Nephron (organoid): ENCODE measurements around the gene KRT2.
A peak's percentile ranks its signal among the peaks of the same experiment; 100 is the strongest.

ENCODE experiments used
- H3K27ac Mint-ChIP-seq, 3 experiments: 2 replicates each; pipeline ENCODE4 v1.8.0; 2020; ENCODE audit warnings: mixed read lengths in 3 of 3, mild to moderate bottlenecking in 2 of 3, moderate library complexity in 1 of 3
- H3K27me3 Mint-ChIP-seq: 2 replicates; pipeline ENCODE4 v1.8.0; 2021; ENCODE audit warnings: low read depth, mild to moderate bottlenecking, moderate library complexity, mixed read lengths
- H3K36me3 Mint-ChIP-seq: 2 replicates; pipeline ENCODE4 v1.8.0; 2020; ENCODE audit warnings: low read depth, mixed read lengths
- H3K4me1 Mint-ChIP-seq: 2 replicates; pipeline ENCODE4 v1.8.0; 2020; ENCODE audit warnings: mixed read lengths
- H3K4me3 Mint-ChIP-seq, 3 experiments: 2 replicates each; pipeline ENCODE4 v1.8.0; 2020; ENCODE audit warnings: mild to moderate bottlenecking in 3 of 3, mixed read lengths in 3 of 3, moderate library complexity in 2 of 3
- H3K9me3 Mint-ChIP-seq: 2 replicates; pipeline ENCODE4 v1.8.0; 2020; ENCODE audit warnings: mixed read lengths
- CTCF ChIP-seq, 3 experiments: fragments of 200-600 bp; sonication (generic); IDR thresholded peaks; one replicate each; pipeline ENCODE4 v1.5.0; 2021; ENCODE audit warnings: antibody characterized with exemption in 3 of 3; ENCODE audit not compliant: unreplicated experiment in 3 of 3

KRT2 gene

GRCh38 chr12:52696588-52696987 is 44.6 kb upstream of the KRT2 start:
- Mint-ChIP-seq H3K27ac (no peak overlapping the region), H3K27me3 (peaks cover 57% of the 10 kb centered on the region), H3K9me3 (no peaks in the 10 kb centered on the region), H3K36me3 (no peaks in the 10 kb centered on the region), H3K4me1 (peaks cover under 1% of the 10 kb centered on the region), H3K4me3 (no peak overlapping the region)
- TF ChIP-seq CTCF (IDR thresholded peaks at IDR 0.05; ENCODE audit: unreplicated experiment in 3 of 3): no peak

GRCh38 chr12:52695039-52695438 is 43.0 kb upstream of the KRT2 start:
- no peak overlapping the region for H3K4me3 Mint-ChIP-seq
- H3K4me1 Mint-ChIP-seq: peaks cover 4% of the 10 kb centered on the region
- H3K9me3 Mint-ChIP-seq: no peaks in the 10 kb centered on the region
- H3K27ac Mint-ChIP-seq: no peak overlapping the region
- H3K36me3 Mint-ChIP-seq: no peaks in the 10 kb centered on the region
- H3K27me3 Mint-ChIP-seq: peaks cover 64% of the 10 kb centered on the region
- no peak for TF ChIP-seq CTCF (IDR thresholded peaks at IDR 0.05; ENCODE audit: unreplicated experiment in 3 of 3)

GRCh38 chr12:52694151-52694550 is 42.1 kb upstream of the KRT2 start:
- H3K4me3 Mint-ChIP-seq: no peak overlapping the region
- H3K4me1 Mint-ChIP-seq: peaks cover 4% of the 10 kb centered on the region
- H3K27me3 Mint-ChIP-seq: peaks cover 69% of the 10 kb centered on the region
- no peak for TF ChIP-seq CTCF (IDR thresholded peaks at IDR 0.05; ENCODE audit: unreplicated experiment in 3 of 3)
- H3K27ac Mint-ChIP-seq: no peak overlapping the region
- no peaks in the 10 kb centered on the region for H3K9me3 Mint-ChIP-seq
- H3K36me3 Mint-ChIP-seq: no peaks in the 10 kb centered on the region

GRCh38 chr12:52693261-52693660 is 41.2 kb upstream of the KRT2 start:
- Mint-ChIP-seq H3K4me1 (peaks cover 4% of the 10 kb centered on the region), H3K27me3 (peaks cover 78% of the 10 kb centered on the region), H3K36me3 (no peaks in the 10 kb centered on the region)

GRCh38 chr12:52692254-52692653 is 40.2 kb upstream of the KRT2 start:
- no peak overlapping the region for H3K4me3 Mint-ChIP-seq
- H3K27ac Mint-ChIP-seq: no peak overlapping the region
- peaks cover 4% of the 10 kb centered on the region for H3K4me1 Mint-ChIP-seq
- H3K27me3 Mint-ChIP-seq: peaks cover 84% of the 10 kb centered on the region
- no peak for TF ChIP-seq CTCF (IDR thresholded peaks at IDR 0.05; ENCODE audit: unreplicated experiment in 3 of 3)
- H3K36me3 Mint-ChIP-seq: no peaks in the 10 kb centered on the region
- no peaks in the 10 kb centered on the region for H3K9me3 Mint-ChIP-seq

More at GRCh38 chr12:52693261-52693660, 41.2 kb upstream of the KRT2 start:
- no peaks in the 10 kb centered on the region for H3K9me3 Mint-ChIP-seq
- TF ChIP-seq CTCF (IDR thresholded peaks at IDR 0.05; ENCODE audit: unreplicated experiment in 3 of 3): no peak
- no peak overlapping the region for H3K27ac Mint-ChIP-seq
- H3K4me3 Mint-ChIP-seq: no peak overlapping the region

GRCh38 chr12:52691841-52692150 is 39.8 kb upstream of the KRT2 start:
- Mint-ChIP-seq H3K27ac (no peak overlapping the region), H3K4me3 (peak overlapping the region; percentile 30 to 73 (median 72)), H3K36me3 (no peaks in the 10 kb centered on the region), H3K9me3 (no peaks in the 10 kb centered on the region), H3K4me1 (peaks cover 4% of the 10 kb centered on the region), H3K27me3 (peaks cover 84% of the 10 kb centered on the region)
- TF ChIP-seq CTCF (IDR thresholded peaks at IDR 0.05; ENCODE audit: unreplicated experiment in 3 of 3): no peak
